ENCODE measurements around the gene CEP57L1. TPM values are rescaled to one million over a fixed set of nuclear protein-coding genes. Genes with fewer than 3 reads are reported as not detected.

CEP57L1 gene
- total RNA-seq, 1 donor: 41.3 TPM

GRCh38 chr6:109092074-109092473 lies 3.2 kb upstream of the CEP57L1 start:
- TF ChIP-seq CTCF (IDR thresholded peaks at IDR 0.05; ENCODE audit: insufficient read depth, low read length): no peak
- no peak for DNase-seq (ENCODE audit: low read depth)
- H3K4me3 ChIP-seq (ENCODE audit: low read depth, low read length): peak overlapping the region; percentile 75

- DNase-seq (ENCODE audit: low read depth): no peak
- H3K4me3 ChIP-seq (ENCODE audit: low read depth, low read length): peak overlapping the region; percentile 75
- TF ChIP-seq CTCF (IDR thresholded peaks at IDR 0.05; ENCODE audit: insufficient read depth, low read length): no peak
Observed at GRCh38 chr6:109093732-109094415, 1.4 kb upstream of the CEP57L1 start.

GRCh38 chr6:109094416-109095035 lies 781 bp upstream of the CEP57L1 start, which contains the start of gene SESN1:
Gene SESN1, minus strand, starts transcription at chr6:109094846. Its CDS starts 773 bp downstream, at chr6:109094073.
- peak within 1 kb of the TSS; percentile 75 for H3K4me3 ChIP-seq (ENCODE audit: low read depth, low read length)
- peak; percentile 89 for DNase-seq (ENCODE audit: low read depth)
- no peak for TF ChIP-seq CTCF (IDR thresholded peaks at IDR 0.05; ENCODE audit: insufficient read depth, low read length)

- H3K4me3 ChIP-seq (ENCODE audit: low read depth, low read length): peak overlapping the region; percentile 75
- DNase-seq (ENCODE audit: low read depth): no peak
- no peak for TF ChIP-seq CTCF (IDR thresholded peaks at IDR 0.05; ENCODE audit: insufficient read depth, low read length)
Observed at GRCh38 chr6:109095835-109096084, 453 bp downstream of the CEP57L1 start.

GRCh38 chr6:109096208-109096607 lies 901 bp downstream of the CEP57L1 start:
- TF ChIP-seq CTCF (IDR thresholded peaks at IDR 0.05; ENCODE audit: insufficient read depth, low read length): no peak
- peak overlapping the region; percentile 75 for H3K4me3 ChIP-seq (ENCODE audit: low read depth, low read length)
- no peak for DNase-seq (ENCODE audit: low read depth)

GRCh38 chr6:109097661-109098060 lies 2.4 kb downstream of the CEP57L1 start:
- TF ChIP-seq CTCF (IDR thresholded peaks at IDR 0.05; ENCODE audit: insufficient read depth, low read length): no peak
- no peak for DNase-seq (ENCODE audit: low read depth)
- H3K4me3 ChIP-seq (ENCODE audit: low read depth, low read length): no peak overlapping the region

Data from fibroblast of the aortic adventitia (primary cell).